Kidney capillary endothelial cell (primary cell): ENCODE results near the gene FAF2.

Experiments
- DNase-seq: peaks from one replicate; pipeline ENCODE4 v3.0.0-alpha.2; 2018; ENCODE audit warnings: low spot score

Gene FAF2

DNA sequence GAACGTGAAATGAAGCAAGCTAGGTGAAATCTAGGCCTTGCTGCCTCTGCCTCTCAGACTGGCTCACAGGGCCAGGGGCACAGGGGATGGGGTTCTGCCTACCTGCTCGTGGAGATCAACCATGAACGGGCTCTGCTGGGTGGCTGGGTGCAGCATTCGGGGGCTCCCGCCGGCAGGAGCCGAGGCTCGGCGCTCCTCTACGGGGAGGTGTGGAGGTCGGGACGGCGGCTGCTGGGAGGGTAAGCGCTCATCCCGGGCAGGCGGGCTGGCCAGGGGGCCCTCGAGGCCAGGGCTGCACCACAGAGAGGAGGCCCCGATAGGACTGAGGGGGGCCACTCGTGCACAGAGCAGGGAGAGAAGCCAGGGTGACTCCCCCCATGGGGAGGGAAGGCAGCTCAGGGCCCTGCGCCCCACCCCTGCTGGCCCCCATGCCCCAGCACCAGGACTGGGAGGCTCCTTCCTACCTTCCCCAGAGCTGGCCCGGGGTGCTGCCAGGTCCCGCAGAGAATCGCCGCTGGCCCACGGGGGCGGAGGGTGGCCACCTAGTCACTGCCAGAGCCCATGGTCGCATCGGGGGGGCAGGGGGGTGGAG, 83.8 kb downstream of the FAF2 start:
- no peak for DNase-seq

DNA sequence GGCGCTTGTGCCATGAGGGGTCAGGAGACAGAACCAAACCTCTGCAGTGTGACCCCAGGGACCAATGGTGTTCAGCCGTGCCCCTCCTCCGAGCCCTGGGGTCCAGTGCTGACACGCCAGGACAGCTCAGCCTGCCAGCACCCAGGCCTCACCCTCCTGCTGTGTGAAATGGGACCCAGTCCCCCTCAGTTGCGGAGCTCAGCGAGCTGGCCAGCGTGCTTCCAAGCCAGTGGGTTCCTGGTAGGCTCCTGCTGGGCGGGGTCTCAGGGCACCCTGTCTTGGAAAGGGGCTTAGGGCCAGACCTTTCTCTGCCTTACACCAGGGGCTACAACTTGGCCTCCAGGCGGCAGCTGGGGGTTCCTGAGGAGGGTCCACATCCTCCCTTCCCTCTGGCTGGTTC, 84.6 kb downstream of the FAF2 start:
- DNase-seq: no peak

DNA sequence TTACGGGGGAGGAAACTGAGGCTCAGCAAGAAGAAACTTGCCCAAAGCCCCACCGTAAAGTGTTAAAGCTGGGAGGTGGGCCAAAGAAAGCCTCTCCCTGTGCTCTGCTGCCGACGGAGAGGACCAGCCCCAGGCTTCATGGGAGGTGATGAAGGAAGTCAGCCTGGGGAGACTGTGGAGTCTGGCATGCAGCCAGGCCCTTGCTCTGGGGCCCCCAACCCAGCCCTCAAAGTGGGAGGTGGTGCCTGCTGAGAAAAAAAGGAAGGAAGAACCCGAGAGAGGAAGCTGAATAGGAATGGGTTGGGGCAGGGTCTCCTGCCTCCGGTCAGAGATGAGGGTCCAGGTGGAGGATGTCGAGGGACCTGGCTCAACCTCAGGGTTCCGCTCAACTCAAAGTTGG, 85.2 kb downstream of the FAF2 start:
- DNase-seq: no peak

DNA sequence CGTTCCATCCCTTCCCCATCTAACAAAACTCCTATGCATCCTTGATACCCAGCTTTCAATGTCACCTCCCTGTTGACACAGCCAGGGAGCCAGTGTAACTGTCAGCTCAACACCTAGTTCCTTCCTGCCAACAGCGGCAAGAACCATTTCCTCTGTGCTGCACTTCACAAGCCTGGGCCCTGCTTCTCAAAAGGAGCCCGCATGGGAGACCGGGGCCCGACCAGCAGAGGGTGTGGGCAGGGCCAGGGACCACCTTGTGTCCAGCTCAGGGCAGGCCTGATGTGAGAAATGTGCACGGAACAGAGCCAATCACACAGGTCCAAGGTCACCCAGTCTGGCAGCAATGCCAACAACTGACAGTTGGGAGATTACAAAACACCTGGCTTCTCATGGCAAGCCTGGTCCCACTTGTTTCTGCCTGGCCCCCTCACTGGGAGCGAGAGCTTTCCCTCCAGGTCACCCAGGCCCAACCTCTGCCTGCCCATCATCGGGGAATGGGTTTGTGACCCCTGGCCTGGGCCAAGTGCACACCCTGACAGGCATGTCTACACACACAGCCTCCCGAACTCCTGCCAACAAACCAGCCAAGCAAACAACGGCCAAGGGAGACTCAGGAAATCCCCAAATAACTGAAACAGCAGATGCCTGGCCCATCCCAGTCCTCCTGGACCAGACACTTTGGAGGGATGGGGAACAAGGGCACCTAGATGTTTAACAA, 85.9 kb downstream of the FAF2 start:
- DNase-seq: no peak

DNA sequence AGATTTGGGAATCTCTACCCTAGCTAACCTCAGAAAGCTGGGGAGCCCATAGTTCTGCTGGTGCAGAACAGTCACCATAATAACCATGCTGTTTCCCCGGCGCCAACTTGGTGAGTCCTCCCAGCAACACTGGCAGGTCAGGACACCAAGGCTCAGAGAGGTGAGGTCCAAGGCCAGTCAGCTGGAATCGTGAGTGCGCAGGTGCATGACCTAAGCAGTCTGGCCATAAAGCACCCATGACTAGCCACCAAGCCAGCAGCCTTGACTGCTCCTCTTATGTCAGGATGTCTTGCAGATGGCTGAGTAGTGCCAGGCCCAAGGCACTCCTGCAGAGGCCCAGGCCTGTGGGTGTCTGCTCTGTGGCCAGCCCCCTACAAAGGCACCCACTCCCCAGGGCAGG, 86.5 kb downstream of the FAF2 start:
- no peak for DNase-seq

DNA sequence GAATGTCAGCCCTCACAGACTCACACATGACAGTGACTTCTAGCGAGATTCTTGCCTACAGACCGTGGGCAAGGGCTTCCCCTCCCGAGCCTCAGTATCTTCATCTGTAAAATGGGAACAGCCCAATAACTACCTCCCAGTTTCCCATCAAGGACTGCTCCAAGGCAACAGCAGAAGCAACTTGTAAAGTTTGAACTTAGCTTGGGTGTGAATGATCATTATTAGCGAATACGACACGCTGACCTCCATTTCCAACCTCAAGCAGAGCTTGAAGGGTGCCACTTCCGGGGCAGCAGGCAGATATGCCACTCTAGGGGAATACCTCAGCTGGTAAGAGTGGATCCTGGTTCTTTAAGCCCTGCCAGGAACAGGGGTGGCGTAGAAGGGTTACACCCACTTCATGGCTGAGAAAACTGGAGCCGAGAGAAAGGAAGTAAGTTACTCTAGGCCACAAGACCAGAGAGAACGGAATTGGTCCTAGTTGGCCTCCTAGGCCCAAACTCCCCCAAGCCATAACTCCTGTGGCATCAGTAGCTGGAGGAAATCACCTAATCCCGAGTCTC, 87.0 kb downstream of the FAF2 start:
- DNase-seq: no peak

DNA sequence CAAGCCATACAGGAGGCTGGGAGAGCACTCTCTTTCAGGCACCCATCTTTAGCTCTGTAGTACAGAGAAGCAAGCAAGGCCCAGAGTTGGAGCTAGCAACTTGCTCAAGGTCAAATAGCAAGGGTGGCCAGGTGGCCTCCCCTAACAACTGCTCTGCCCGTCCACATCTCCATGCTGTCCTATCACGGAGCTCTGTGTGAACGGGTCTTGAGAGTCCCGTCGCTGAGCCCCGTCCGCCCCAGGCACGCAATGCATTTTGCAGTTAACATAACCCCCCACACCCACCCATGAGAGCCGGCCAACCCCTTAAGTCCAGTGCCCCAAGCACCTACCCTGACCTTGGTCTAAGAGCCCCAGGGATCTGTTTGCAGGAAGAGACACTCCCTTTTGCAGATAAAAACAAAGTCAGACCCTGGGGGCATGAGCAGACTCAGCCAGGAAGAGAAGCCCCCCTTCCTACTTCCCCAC, 87.5 kb downstream of the FAF2 start:
- no peak for DNase-seq

DNA sequence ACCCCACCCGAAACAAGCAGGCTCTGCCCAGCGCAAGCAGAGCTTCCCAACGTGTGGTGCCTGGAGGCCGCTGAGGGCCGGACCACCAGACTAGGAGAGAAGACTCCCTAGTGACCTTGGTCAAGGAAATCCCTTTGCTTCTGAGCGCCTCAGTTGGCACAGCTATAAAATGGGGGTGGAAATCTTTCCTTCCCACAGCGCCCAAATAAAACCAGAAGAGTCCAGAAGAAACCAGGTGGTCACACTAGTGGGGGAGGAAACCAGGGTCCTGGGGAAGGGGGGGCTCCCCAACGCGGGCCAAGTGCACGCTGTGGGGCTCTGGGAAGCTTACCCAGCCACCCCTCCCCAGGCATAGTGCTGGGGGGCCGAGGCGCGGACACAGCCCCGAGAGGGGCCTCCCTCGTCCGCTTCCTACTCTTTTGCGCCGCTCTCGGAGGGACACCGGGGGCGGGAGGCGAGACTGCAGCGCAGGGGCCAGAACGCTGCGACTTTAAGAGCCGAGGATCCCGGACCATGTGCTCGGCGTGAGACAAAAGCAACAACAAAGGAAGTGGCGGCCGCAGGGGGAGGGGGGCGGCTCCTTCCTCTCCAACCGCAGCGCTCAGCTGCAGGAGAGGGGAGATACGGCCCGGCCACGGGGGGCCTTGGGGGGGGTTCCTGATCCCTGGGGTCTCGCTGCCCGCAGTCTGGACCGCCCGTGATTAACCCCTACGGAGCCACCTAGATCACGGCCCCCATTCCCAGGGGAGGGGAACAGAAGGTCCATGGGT, 88.1 kb downstream of the FAF2 start:
- DNase-seq: no peak

DNA sequence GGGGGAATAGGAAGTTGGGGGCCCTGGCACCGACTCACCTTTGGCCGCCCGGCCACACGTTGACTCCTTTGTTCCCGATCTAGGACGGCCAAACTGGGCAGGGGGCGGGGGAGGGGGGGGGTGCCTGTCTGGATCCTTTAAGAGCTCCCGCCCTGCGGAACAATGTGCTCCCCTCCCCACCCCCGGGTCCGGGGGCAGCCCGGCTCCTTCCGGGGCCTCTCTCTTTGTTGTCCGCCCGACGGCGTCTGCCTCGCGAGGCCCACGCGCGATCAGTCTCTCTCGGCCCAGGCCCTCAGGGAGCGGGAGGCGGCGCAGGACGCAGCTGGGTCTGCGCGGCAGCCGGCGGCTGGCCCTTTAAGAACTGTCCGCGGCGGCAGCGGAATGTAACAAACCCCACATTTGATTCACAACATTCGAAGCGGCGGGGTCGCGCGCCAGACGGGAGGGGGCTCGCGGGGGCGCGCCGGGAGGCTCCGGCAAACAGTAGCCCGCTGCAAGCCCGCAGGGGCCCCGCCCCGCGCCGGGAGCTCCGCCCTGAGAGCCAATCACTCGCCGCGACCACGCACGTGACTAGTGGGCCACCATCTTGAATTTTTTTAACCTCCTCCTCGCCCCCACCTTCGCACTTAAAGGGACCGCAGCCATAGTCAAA, 88.8 kb downstream of the FAF2 start, which contains the start of gene RNF44:
Gene RNF44, minus strand, starts transcription at position 501 of the 652 bp plus-strand sequence. CDS start 4,930 bp downstream, outside the sequence.
- peak; percentile 97 for DNase-seq

DNA sequence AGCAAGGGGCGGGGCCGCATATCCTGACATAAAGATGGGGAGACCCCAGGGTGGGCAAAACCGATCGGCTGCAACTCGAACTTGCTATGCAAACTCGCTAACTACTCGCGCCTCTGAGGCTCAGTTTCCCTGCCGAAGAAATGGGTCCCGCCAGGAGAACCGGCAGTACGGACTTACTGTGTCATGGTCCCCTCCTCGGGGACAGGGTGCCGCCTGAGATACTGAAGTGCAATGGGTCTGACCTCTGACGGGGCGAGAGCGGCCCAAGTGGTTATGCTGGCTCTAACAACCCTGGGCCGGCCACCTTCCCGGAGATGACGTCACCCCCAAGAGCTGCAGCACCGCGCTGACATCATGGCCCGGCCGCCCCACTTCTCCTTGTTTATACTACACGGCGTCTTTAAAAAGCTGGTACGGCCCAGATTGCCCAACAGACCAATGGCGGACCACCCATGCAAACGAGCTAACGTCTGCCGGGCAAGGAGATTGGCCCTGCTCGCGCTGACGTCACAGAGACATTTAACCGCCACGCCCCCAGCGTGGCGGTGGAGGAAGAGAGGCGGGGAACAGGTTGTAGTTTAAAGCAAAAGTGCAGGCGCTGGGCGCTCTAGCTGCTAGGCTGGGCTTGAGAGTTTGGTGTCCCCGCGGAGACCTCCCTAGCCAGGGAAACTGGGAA, 89.5 kb downstream of the FAF2 start:
- peak; percentile 99 for DNase-seq

DNA sequence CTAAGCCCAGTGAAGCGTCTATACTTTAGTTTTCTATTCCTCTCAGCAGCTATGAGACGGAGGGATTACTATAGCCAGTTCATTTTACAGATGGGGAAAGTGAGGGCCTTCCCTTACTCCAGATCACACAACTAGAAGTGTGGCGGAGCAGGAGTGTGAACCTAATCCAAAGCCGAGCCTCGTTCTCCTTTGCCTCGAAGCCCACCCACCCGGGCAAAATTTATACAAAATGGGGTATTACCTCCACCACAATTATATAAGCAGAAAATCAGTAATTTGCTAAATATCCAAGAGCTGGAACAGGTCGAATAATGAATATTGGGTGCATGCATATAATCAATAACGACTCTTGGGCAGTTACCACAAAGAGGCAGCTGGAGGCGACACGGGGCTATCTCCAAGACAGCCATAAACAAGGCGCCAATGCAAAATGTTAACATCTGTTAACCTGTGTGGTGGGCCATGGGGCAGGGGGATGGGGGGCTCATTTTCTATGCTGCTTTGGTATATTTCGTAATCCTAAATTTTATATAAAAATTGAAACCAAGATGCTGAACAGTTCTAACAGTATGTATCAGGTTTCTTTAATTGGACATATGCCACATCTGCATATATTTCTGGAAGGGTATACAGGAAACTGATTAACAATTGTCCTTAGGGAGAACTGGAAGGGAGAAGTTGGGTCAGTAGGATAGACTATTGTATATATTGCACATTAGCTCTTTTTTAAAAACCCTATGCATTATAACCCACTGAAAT, 90.2 kb downstream of the FAF2 start:
- DNase-seq: no peak

DNA sequence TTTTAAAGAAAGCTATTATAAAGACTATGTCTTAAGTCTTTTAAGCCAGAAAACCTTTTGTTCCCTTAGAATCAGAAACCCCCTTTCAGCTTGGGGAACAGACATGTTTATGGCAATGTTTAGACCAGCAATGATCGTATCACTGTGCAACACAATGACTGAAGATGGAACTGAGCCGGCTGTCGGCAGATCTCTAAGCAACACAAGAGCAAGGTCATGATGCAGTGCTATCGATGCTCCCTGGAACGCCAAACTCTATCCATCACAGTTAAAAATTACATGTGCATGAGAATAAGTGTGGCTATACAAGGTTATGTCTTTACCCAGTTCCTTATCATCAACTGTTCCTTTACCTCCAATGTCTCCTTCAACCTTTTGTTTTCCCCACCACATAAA, 90.8 kb downstream of the FAF2 start:
- DNase-seq: no peak

DNA sequence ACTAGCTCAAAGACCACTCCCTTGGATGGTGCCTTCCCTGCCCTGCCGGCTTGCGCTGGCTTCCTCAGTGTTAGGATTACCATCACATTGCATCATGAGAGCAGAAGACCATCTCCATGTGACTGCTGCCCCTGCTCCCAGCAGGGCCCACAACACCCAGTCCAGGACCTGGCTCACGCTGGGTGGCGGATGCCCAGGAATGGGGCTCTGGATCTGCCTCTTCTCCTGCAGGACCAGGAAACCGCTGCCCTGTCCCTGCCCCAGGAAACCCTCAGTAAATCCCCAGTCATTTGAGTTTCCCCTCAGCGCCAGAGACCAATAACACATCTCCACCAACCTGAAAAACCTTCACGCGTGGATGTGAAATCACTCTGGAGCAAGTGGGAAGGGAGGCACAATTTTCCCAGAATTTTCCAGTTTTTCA, 92.3 kb downstream of the FAF2 start:
- DNase-seq: no peak

DNA sequence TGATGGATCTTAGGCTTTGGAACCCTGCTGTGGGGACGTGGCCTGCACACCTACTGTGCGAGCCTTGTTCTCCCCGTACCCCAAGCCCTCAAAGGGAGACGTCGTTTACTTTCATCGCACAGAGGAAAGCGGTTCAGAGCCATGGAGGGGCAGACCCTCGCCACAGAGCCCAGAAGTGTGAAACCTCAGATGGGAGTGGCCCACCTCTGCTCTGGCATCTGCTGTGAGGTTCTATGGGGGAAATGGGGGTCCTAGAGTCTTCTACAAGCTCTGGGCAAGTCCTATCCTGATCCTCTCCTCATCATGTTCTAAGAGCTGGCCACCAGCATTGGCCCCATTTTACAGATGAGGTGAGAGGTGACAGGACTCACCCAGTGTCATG, 92.8 kb downstream of the FAF2 start:
- DNase-seq: no peak

DNA sequence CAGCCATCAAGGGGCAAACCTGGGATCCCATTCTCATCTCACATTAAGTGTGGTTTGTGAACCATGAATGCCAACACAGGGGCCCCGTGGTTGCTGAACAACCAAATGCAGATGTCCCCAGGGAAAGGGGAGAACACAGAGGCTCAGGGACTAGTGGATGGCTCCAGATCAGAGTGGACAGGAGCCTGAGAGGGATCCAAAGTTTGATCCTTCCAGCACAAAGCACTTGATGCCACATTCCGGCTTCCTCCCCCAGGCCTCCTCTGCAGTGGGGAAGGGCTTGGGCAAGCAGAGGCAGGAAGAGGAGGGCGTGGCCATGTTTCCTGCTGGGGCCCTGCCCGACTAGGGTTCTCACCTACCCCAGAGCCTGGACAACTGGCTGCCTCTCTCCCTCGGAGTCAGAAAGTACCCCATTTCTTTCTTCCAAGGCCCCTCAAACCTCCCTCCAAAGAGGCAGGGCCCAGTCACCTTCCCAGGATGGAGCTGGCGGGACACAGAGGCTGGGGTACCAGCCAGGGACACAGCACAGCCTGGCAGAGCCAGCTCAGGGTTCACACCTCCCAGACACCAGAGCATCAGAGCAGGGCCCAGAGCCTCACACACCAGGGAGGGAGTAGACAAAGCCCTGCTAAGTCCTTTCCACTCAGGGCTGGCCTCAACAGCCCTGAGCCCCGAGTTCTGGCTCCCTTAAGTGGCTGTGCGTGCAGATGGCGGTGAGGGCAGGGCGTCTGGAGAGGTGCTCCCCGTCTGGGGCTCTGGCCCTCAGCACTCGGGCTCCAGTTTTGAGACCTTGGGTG, 93.4 kb downstream of the FAF2 start:
- no peak for DNase-seq

DNA sequence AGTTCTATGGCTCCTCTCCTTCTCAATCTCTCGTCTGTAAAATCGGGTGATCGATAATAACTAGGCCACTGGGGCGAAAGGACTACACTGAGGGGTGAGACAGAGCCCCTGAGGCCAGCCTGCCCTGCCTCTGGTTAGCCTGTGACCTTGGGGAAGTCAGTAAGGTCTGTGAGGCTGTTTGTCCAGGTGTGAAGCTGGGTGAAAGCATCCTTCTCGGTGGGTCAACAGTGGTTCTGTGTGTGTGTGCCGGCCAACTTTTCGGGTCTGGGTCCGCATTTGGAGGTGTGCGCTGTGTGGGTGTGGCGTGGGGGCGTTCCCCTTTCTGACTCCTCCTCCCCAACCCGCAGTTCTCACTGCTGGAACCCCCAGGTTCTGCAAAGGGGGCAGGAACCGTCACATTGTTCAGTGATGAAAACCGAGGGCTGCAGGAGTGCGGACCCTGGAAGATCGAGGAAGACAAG, 94.0 kb downstream of the FAF2 start:
- DNase-seq: no peak

DNA sequence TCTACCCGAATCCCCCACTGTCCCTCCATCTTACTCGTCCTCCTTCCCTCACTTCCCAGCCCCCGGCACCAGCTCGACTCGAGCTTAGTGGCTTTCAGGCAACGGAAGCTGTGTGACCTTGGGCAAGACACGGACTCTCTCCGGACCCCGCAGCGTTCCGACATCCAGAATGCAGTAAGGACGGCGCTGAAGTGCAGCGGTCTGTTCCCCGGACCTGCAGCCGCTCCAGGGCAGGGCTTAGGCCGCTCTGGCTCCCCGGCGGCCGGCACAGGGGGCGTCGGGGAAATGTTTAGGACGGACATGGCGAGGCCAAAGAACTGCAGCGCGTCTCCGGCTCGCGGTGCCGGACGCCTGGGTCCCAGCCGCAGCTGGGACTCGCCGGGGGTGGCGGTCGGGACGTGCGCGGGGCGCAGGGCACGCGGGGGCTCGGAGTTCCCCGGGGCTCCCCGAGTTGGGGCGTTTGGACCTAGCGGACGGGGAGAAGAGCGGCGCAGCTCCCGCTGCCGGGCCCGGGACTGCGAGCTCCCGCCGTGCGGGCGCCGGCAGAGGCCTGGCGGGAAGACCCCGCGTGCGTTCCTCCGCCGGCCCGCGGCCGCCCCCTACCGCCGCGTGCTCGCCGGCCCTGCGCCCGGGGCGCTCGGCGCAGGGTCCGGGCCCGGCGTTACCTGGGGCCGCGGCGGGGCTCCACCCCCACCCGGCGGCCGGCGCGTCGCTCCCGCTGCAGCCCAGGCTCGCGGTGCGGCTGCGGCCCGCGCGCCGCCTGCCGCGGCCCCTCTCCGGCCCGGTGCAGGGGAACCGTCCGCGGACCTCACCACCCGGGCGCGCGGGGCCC, 94.6 kb downstream of the FAF2 start:
- no peak for DNase-seq

DNA sequence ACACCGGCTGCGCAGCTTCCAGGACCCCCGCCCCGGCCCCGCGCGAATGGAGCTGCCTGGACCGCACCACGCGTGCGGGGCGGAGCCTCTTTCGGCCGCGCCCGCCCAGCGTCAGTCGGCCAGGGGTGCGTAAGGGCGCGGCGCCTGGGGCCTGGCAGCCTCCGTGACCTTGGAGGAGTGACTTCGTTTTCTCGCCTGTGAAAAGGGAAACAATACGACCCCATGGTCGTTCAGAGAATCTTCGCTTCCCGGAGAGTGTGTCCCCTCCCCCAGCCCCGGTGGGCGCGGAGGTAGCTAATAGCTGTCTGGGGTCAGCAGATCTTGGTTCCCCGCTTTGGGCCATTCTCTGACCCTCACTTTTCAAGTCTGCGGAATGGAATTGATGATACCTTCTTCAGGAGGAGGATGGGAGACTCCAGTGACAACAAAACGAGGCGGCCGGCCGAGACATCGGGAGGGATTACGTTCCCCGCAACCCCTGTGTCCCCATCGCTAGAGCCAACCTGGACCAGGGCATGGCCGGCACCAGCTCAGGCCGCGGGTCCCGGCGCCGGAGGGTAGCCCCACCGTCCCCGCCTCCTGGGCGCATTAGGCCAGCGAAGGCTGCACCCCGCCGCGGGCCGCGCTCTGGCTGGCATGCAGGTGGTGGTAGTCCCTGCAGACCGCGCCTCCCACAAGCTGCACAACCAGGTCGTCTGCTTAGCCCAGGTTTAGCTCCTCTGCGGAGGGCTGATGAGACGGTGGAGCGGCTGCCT, 95.4 kb downstream of the FAF2 start:
- no peak for DNase-seq
